Kidney tubule cell (primary cell): ENCODE measurements around the gene ROBO2.

Experiments used
- DNase-seq: peaks from one replicate; pipeline ENCODE4 v3.0.0-alpha.2; 2018; ENCODE audit warnings: low spot score

ROBO2 gene

GRCh38 chr3:77489216-77489615, 449.3 kb downstream of the ROBO2 start:
- no peak for DNase-seq

GRCh38 chr3:77491961-77492360, 452.1 kb downstream of the ROBO2 start:
- DNase-seq, result no peak

- DNase-seq, result no peak
These were observed 460.8 kb downstream of the ROBO2 start for GRCh38 chr3:77500721-77501120.

- DNase-seq, result no peak
These were observed 466.5 kb downstream of the ROBO2 start for GRCh38 chr3:77506384-77506783.

GRCh38 chr3:77513542-77513941, 473.6 kb downstream of the ROBO2 start:
- no peak for DNase-seq

GRCh38 chr3:77514766-77515165, 474.9 kb downstream of the ROBO2 start:
- DNase-seq, result no peak

DNA sequence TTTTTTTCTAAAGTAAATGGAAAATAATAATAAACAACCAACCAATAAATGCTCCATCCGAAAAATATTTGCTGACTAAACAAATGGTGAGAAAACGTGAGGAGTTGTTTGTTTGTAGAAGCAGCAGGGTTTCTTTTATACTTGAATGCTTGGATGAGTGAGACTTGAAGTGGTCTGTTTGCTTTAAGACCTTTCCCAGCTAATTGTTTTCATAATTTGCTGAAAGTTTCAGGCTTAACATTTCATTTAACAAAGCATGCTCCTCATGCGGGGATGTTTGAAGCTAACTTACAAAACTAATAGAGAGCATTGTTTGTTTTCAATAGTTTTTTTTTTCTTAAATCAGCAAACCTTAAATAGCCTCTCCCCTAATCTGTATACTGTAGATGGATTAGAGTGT, 484.6 kb downstream of the ROBO2 start:
- DNase-seq, result no peak

GRCh38 chr3:77524946-77525682, 485.2 kb downstream of the ROBO2 start:
- no peak for DNase-seq

DNA sequence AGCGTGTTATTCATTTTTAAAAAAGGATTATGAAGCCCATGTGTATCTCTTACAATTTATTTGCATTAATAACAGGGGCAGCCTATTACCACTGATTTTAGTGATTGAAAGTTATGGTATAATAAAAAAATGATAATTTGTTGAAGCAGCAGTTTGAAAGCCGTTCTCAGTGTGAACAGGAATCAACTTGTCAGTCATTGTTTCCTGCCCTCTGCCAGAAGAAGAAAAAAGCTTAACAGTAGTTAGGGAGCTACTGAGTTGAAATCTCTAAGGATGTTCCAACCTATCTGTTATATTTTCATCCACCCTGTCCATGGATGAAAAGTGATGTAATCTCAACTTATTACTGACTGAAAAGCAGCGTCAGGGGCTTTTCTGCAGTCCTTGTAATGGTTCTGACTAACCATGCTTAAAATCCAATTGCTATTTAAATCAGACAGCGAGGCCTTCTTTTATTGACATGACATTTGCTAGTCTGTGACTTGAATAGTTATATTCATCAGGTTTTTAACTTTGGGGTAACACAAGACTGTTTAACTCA, 486.7 kb downstream of the ROBO2 start:
- DNase-seq, result no peak

DNA sequence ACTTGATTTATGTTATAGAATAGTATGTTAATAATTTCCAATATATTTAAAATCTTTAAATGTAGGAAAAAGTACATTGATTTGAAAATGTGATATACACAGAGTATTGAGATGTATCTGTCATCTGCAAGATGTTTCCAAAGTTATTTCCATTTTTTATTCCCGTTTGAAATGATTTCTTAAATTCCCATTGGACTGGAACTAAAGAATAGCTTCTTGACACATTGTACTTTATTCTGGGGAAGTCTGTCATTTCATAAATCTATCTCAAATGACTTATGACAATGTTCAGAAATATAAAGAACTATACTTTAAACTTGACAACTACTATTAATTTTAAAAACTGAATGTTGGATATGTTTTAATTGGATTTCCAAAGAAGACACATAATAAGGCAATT, 489.6 kb downstream of the ROBO2 start:
- no peak for DNase-seq

- DNase-seq, result no peak
These were observed 491.0 kb downstream of the ROBO2 start for GRCh38 chr3:77530870-77531269.

DNA sequence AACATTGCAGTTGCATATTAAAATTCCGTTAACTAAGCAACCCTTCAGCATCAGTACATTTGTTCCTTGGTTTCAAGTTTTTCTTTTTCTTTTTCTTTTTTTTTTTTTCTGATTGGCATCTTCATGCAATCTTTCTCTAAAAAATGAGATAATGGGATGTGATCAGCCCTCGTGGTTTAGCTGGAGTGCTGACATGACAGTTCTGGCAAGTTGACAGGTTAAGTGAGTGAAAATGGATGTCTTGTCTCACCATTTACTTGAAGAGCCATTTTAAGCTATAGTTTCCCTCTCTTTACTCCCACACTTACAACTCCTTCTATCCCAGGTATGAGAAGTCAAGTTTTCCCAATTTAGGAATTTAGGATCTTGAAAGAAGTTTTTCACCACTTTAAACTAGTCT, 495.2 kb downstream of the ROBO2 start:
- no peak for DNase-seq

- no peak for DNase-seq
These were observed 496.3 kb downstream of the ROBO2 start for GRCh38 chr3:77536038-77536775.

DNA sequence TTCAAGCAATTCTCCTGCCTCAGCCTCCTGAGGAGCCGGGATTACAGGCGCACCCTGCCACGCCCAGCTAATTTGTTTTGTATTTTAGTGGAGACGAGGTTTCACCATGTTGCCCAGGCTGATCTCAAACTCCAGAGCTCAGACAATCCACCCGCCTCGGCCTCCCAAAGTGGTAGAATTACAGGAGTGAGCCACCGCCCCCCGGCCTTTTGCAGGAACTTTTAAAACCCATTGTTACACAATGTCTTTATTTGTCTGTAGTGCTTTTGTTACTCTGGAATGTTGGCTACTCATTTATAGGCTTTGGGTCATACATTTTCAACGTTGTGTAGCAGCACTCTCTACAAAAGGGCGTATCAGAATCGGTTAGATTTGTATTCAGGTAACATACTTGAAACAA, 499.1 kb downstream of the ROBO2 start:
- peak; percentile 6 for DNase-seq

DNA sequence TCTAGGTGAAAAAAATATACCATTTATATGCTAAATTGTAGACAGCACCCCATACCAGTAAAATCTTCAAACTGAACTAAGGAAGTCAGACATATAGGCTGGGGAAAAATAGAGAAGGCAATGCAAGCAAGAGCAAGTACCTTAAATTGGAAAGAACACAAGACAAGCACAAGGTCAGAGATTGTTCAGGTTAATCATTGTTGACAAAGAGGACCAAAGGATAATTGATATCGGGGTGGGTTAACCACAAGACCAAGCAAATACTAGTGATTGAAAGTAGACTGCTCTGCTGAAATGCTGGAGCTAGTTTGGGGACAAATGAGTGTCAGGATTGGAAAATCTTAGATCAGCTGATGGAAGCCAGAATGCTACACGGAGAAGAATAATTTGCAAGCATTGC, 499.8 kb downstream of the ROBO2 start:
- DNase-seq, result peak; percentile 10

DNA sequence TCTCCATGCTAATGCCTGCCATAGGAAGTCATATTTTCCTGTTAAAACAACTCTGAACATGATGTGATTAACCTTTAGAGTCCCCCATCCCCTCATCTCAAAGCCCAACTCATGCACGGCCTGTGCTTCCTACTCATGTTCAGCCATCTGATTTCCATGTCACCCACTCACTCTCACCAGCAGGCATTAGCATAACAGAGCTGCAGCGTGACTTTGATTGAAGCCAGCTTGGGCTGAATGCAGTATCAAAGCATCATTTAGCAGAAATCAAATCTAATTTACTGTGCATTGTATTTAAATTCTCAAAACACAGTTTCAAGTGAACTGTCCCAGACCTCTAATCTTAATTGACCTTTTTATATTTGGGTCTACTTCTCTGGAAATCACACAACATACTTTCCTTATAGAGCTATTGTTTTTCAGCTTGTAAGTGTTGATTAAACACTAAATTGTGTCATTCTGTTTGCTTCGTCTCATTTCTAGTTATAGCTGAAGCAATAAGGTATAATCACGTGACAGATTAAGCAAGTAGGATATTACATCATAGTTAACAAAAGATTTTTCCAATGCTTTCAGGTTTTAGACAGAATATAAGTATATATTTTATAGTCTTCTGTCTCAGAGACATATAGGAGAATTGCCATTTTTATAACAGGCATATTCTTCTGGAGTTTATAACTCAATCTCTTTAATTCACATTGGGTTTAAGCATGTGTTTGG, 501.5 kb downstream of the ROBO2 start:
- no peak for DNase-seq

- DNase-seq, result no peak
These were observed 506.3 kb downstream of the ROBO2 start for GRCh38 chr3:77546246-77546645.

GRCh38 chr3:77549034-77549433, 509.1 kb downstream of the ROBO2 start:
- no peak for DNase-seq

- DNase-seq, result no peak
These were observed 513.3 kb downstream of the ROBO2 start for GRCh38 chr3:77553240-77553639.

- DNase-seq, result peak; percentile 40
These were observed 522.2 kb downstream of the ROBO2 start for GRCh38 chr3:77562089-77562488.

GRCh38 chr3:77563012-77563411, 523.1 kb downstream of the ROBO2 start:
- peak; percentile 37 for DNase-seq

- no peak for DNase-seq
These were observed 526.2 kb downstream of the ROBO2 start for GRCh38 chr3:77566055-77566454.
